Neuronal stem cell (in vitro differentiated cells): ENCODE results near the gene GRIK3.

Experiments
- DNase-seq: peaks from one replicate; pipeline ENCODE4 v3.0.0-alpha.2; 2013; ENCODE audit warnings: low spot score
- H2AFZ ChIP-seq: one replicate; pipeline ENCODE4 v1.6.1; 2013; ENCODE audit warnings: mild to moderate bottlenecking, low read length, inconsistent platforms
- H2AK5ac ChIP-seq: 2 replicates; pipeline ENCODE4 v1.6.1; 2013; ENCODE audit warnings: low read depth, mild to moderate bottlenecking, inconsistent platforms, low read length, moderate library complexity, mixed read lengths
- H2BK120ac ChIP-seq: 2 replicates; pipeline ENCODE4 v1.6.1; 2013; ENCODE audit warnings: low read depth, mild to moderate bottlenecking, inconsistent platforms, low read length, moderate library complexity, mixed read lengths
- H2BK12ac ChIP-seq: one replicate; pipeline ENCODE4 v1.6.1; 2013; ENCODE audit warnings: low read length, inconsistent platforms
- H2BK15ac ChIP-seq: 2 replicates; pipeline ENCODE4 v1.6.1; 2013; ENCODE audit warnings: mild to moderate bottlenecking, low read length, inconsistent platforms, mixed read lengths
- H2BK5ac ChIP-seq: one replicate; pipeline ENCODE4 v1.6.1; 2013; ENCODE audit warnings: inconsistent platforms, mild to moderate bottlenecking, low read length, moderate library complexity
- H3K14ac ChIP-seq: one replicate; pipeline ENCODE4 v1.6.1; 2013; ENCODE audit warnings: low read length, inconsistent platforms
- H3K18ac ChIP-seq: 2 replicates; pipeline ENCODE4 v1.6.1; 2013; ENCODE audit warnings: low read length, inconsistent platforms
- H3K23ac ChIP-seq: 2 replicates; pipeline ENCODE4 v1.6.1; 2013; ENCODE audit warnings: low read depth, mild to moderate bottlenecking, mixed read lengths, low read length, inconsistent platforms; ENCODE audit not compliant: poor library complexity
- H3K27ac ChIP-seq: replicated peaks from 3 replicates; pipeline ENCODE4 v1.5.1; 2013; ENCODE audit warnings: low read length, inconsistent platforms
- H3K27me3 ChIP-seq, 3 experiments: 2 replicates each; pipeline ENCODE4 v1.6.1; 2013; ENCODE audit warnings: low read length in 3 of 3, mild to moderate bottlenecking in 2 of 3, inconsistent platforms in 1 of 3, low read depth in 1 of 3, mixed read lengths in 1 of 3, moderate library complexity in 1 of 3; ENCODE audit not compliant: control insufficient read depth in 3 of 3, insufficient read depth in 3 of 3
- H3K36me3 ChIP-seq, 2 donors: replicated peaks in 1 of 2; 2 replicates each; pipeline ENCODE4 v1.6.1; 2013; ENCODE audit warnings: low read length in 2 of 2; ENCODE audit not compliant: control insufficient read depth in 2 of 2, insufficient read depth in 2 of 2
- H3K4ac ChIP-seq: 2 replicates; pipeline ENCODE4 v1.6.1; 2013; ENCODE audit warnings: inconsistent platforms, mild to moderate bottlenecking, low read length, moderate library complexity
- H3K4me1 ChIP-seq, 2 donors: 1 replicate in 1 of 2; 2 replicates in 1 of 2; pipeline ENCODE4 v1.6.1; 2013; ENCODE audit warnings: low read length in 2 of 2, low read depth in 1 of 2; ENCODE audit not compliant: control insufficient read depth in 2 of 2, insufficient read depth in 1 of 2
- H3K4me2 ChIP-seq: one replicate; pipeline ENCODE4 v1.6.1; 2013; ENCODE audit warnings: mild to moderate bottlenecking, low read length, inconsistent platforms; ENCODE audit not compliant: insufficient read depth, poor library complexity, severe bottlenecking
- H3K4me3 ChIP-seq, 2 donors: 2 replicates each; pipeline ENCODE4 v1.5.1; 2013; ENCODE audit warnings: low read length in 2 of 2, mild to moderate bottlenecking in 2 of 2, inconsistent platforms in 1 of 2, moderate library complexity in 1 of 2
- H3K79me1 ChIP-seq: one replicate; pipeline ENCODE4 v1.6.1; 2013; ENCODE audit warnings: low read depth, mild to moderate bottlenecking, inconsistent platforms, low read length, moderate library complexity
- H3K9ac ChIP-seq: one replicate; pipeline ENCODE4 v1.6.1; 2013; ENCODE audit warnings: mild to moderate bottlenecking, low read depth, low read length, inconsistent platforms; ENCODE audit not compliant: poor library complexity
- H3K9me3 ChIP-seq, 2 donors: replicated peaks in 1 of 2; 2 replicates each; pipeline versions ENCODE3 to v1.6.1; 2013; ENCODE audit warnings: low read length in 2 of 2, mild to moderate bottlenecking in 2 of 2, inconsistent platforms in 1 of 2, low read depth in 1 of 2, mixed read lengths in 1 of 2, moderate library complexity in 1 of 2; ENCODE audit not compliant: control insufficient read depth in 2 of 2, insufficient read depth in 1 of 2
- H4K8ac ChIP-seq: one replicate; pipeline ENCODE4 v1.6.1; 2013; ENCODE audit warnings: low read depth, mild to moderate bottlenecking, inconsistent platforms, low read length, moderate library complexity
- H4K91ac ChIP-seq: one replicate; pipeline ENCODE4 v1.6.1; 2013; ENCODE audit warnings: low read length, low read depth, mild to moderate bottlenecking, inconsistent platforms; ENCODE audit not compliant: poor library complexity
- WGBS, 2 donors: extraction: QIAGEN DNeasy Blood & Tissue Kit; methylation state at CpG; one replicate each; pipeline ENCODE4 v1.1.7; 2013; ENCODE audit warnings: missing lambda C conversion rate in 2 of 2, mixed read lengths in 1 of 2; ENCODE audit not compliant: insufficient read length in 2 of 2, insufficient replicate concordance in 1 of 2; ENCODE audit errors: extremely low coverage in 2 of 2; 5-methylcytosine and 5-hydroxymethylcytosine counted together

GRIK3 gene

DNA sequence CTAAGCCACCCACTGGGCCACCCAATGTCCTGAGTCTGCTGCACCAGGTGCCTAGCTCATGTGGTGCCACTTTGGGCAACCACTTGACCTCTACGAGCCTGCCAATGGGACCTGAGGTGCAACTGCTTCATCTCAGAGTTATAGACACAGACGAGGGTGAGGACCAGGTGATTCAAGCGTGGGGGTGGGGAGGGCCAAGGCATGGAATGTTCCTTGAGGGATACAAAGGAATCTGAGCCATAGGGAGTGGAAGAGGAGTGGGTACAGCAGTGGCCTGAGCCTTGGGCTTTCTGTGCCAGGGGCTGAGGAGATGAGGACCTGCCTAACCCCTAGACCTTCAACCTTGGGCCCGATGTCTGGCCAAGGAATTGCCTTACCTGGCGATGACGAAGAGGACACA lies 209.1 kb downstream of the GRIK3 start:
- no peak overlapping the region for H3K4me3 ChIP-seq
- no peak overlapping the region for H3K4me2 ChIP-seq
- no peak for DNase-seq
- H3K36me3 ChIP-seq, result no peaks in the 10 kb centered on the region
- no peak overlapping the region for H3K9ac ChIP-seq
- no peak overlapping the region for H2AFZ ChIP-seq
- H2BK120ac ChIP-seq, result peak overlapping the region; percentile 3
- H2BK12ac ChIP-seq, result no peak overlapping the region
- H4K91ac ChIP-seq, result peak overlapping the region; percentile 44
- peak overlapping the region; percentile 0 for H2AK5ac ChIP-seq
- peaks cover 0 to 13% of the 10 kb centered on the region in 2 donors for H3K4me1 ChIP-seq
- no peaks in the 10 kb centered on the region for H3K79me1 ChIP-seq
- peak overlapping the region; percentile 13 for H3K23ac ChIP-seq
- H3K27ac ChIP-seq, result no peak overlapping the region
- no peak overlapping the region for H4K8ac ChIP-seq
- peak overlapping the region; percentile 13 for H2BK15ac ChIP-seq
- H3K18ac ChIP-seq, result peak overlapping the region; percentile 39
- no peak overlapping the region for H3K14ac ChIP-seq
- H2BK5ac ChIP-seq, result peak overlapping the region; percentile 30
- WGBS, 2 donors, result no CpG with 5 or more reads among the region's 6 CpGs
- H3K27me3 ChIP-seq, result peaks cover 0 to 19% (median 0%) of the 10 kb centered on the region in 3 experiments
- no peaks in the 10 kb centered on the region for H3K9me3 ChIP-seq
- peak overlapping the region; percentile 7 for H3K4ac ChIP-seq

- Histone ChIP-seq H4K91ac (no peak overlapping the region), H3K14ac (no peak overlapping the region), H3K36me3 (no peaks in the 10 kb centered on the region), H3K4ac (no peak overlapping the region), H2BK5ac (no peak overlapping the region), H3K9ac (no peak overlapping the region), H2BK12ac (no peak overlapping the region), H4K8ac (no peak overlapping the region), H3K4me1 (peaks cover 0 to 13% of the 10 kb centered on the region in 2 donors), H3K4me2 (no peak overlapping the region), H3K27ac (peak overlapping the region; percentile 71), H3K9me3 (peaks cover 0 to 2% of the 10 kb centered on the region in 2 donors), H3K23ac (no peak overlapping the region), H2BK120ac (no peak overlapping the region), H3K18ac (peak overlapping the region; percentile 3), H2BK15ac (no peak overlapping the region), H3K27me3 (peaks cover 0 to 19% (median 0%) of the 10 kb centered on the region in 3 experiments), H3K4me3 (no peak overlapping the region), H2AFZ (peak overlapping the region; percentile 69), H2AK5ac (no peak overlapping the region), H3K79me1 (no peaks in the 10 kb centered on the region)
- no CpG with 5 or more reads among the region's 12 CpGs for WGBS, 2 donors
- peak; percentile 41 for DNase-seq
Measured at GRCh38 chr1:36824390-36824861, 209.9 kb downstream of the GRIK3 start.

DNA sequence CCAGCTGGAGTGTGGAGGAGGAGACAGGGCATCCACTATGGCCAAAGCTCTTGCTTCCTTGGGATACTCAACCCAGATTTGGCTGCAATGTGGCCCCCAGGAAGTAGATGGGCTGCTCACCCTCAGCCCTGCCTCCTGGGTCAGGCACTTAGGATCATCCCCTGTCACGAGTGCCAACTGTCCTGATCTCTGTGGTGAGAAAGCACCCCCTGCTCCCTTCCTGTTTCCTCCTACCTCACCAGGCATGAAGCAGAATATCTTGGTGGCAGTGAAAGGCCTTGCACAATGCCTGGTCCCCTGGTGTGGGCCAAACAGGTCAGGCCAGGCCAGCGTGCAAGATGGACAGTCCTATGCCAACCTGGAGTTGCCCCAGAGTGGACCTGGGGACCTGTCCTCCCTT lies 211.7 kb downstream of the GRIK3 start:
- Histone ChIP-seq H3K23ac (peak overlapping the region; percentile 29), H3K4ac (no peak overlapping the region), H4K91ac (no peak overlapping the region), H3K4me1 (peaks cover 0 to 15% of the 10 kb centered on the region in 2 donors), H3K4me2 (no peak overlapping the region), H2BK12ac (peak overlapping the region; percentile 47), H3K27me3 (peaks cover 0 to 19% (median 0%) of the 10 kb centered on the region in 3 experiments), H4K8ac (no peak overlapping the region), H3K36me3 (no peaks in the 10 kb centered on the region), H2BK5ac (no peak overlapping the region), H2AFZ (no peak overlapping the region), H2AK5ac (peak overlapping the region; percentile 64), H3K14ac (peak overlapping the region; percentile 73), H3K27ac (no peak overlapping the region), H3K4me3 (no peak overlapping the region), H2BK15ac (no peak overlapping the region), H2BK120ac (no peak overlapping the region), H3K18ac (peak overlapping the region; percentile 38), H3K79me1 (no peaks in the 10 kb centered on the region), H3K9me3 (peaks cover 0 to 2% of the 10 kb centered on the region in 2 donors), H3K9ac (peak overlapping the region; percentile 38)
- DNase-seq, result no peak
- WGBS, 2 donors, result no CpG with 5 or more reads among the region's 2 CpGs

GRCh38 chr1:36821386-36821785 lies 212.9 kb downstream of the GRIK3 start:
- Histone ChIP-seq H2BK120ac (peak overlapping the region; percentile 9), H3K14ac (peak overlapping the region; percentile 33), H3K18ac (peak overlapping the region; percentile 2), H4K91ac (no peak overlapping the region), H3K4me2 (no peak overlapping the region), H3K36me3 (no peaks in the 10 kb centered on the region), H3K79me1 (no peaks in the 10 kb centered on the region), H2AFZ (no peak overlapping the region), H2BK12ac (peak overlapping the region; percentile 93), H3K23ac (no peak overlapping the region), H3K4me1 (peaks cover 0 to 15% of the 10 kb centered on the region in 2 donors), H3K27ac (no peak overlapping the region), H2AK5ac (peak overlapping the region; percentile 77), H2BK5ac (no peak overlapping the region), H2BK15ac (peak overlapping the region; percentile 39), H3K27me3 (peaks cover 0 to 19% (median 0%) of the 10 kb centered on the region in 3 experiments), H3K4me3 (no peak overlapping the region), H3K9ac (no peak overlapping the region), H3K4ac (peak overlapping the region; percentile 6), H3K9me3 (peaks cover 0 to 2% of the 10 kb centered on the region in 2 donors), H4K8ac (no peak overlapping the region)
- WGBS, 2 donors, result no CpG with 5 or more reads among the region's 7 CpGs
- DNase-seq, result no peak
